HepG2 (cell line): ENCODE results near the gene OSR1. TPM values are rescaled to one million over a fixed set of nuclear protein-coding genes. Genes with fewer than 3 reads are reported as not detected.

ENCODE experiments used
- ATAD3A ChIP-seq: sonication (generic); formaldehyde crosslinking; IDR thresholded peaks from 2 replicates; pipeline ENCODE4 v1.4.0; 2020; ENCODE audit warnings: missing genetic modification reagents
- ELF3 ChIP-seq: IDR thresholded peaks from 2 replicates; pipeline ENCODE4 v1.6.1; 2016; ENCODE audit warnings: missing genetic modification reagents, missing compliant biosample characterization
- HMG20A ChIP-seq: IDR thresholded peaks from 2 replicates; pipeline ENCODE4 v1.6.1; 2016; ENCODE audit warnings: borderline replicate concordance
- HNRNPLL ChIP-seq: fragments of 200-400 bp; formaldehyde crosslinking; IDR thresholded peaks from 2 replicates; pipeline ENCODE4 v1.6.1; 2017; ENCODE audit warnings: mild to moderate bottlenecking, low read depth, low read length; ENCODE audit not compliant: poor library complexity, severe bottlenecking
- KLF6 ChIP-seq: IDR thresholded peaks from 2 replicates; pipeline ENCODE4 v1.8.0; 2016; ENCODE audit warnings: missing biosample characterization, missing genetic modification reagents
- MBNL3 ChIP-seq: fragments of 250-450 bp; sonication (Bioruptor Pico); conservative IDR thresholded peaks from 2 replicates; pipeline ENCODE4 v1.8.0; 2022; ENCODE audit warnings: mild to moderate bottlenecking, inconsistent platforms
- MED8 ChIP-seq: sonication (generic); formaldehyde crosslinking; IDR thresholded peaks from 2 replicates; pipeline ENCODE4 v1.8.1; 2023; ENCODE audit warnings: mild to moderate bottlenecking, missing genetic modification reagents; ENCODE audit not compliant: insufficient replicate concordance
- PHF5A ChIP-seq: IDR thresholded peaks from one replicate; pipeline ENCODE4 v1.6.1; 2018; ENCODE audit warnings: low read depth, missing genetic modification reagents; ENCODE audit not compliant: unreplicated experiment
- RFXAP ChIP-seq: sonication (generic); formaldehyde crosslinking; IDR thresholded peaks from 2 replicates; pipeline ENCODE4 v1.4.0; 2020; ENCODE audit warnings: missing genetic modification reagents, borderline replicate concordance
- SMAD3 ChIP-seq: sonication (generic); formaldehyde crosslinking; IDR thresholded peaks from 2 replicates; pipeline ENCODE4 v1.4.0; 2020; ENCODE audit warnings: missing genetic modification reagents
- SP1 ChIP-seq, 2 experiments: fragments of 450-650 bp in 1 of 2; sonication (generic) in 1 of 2; formaldehyde crosslinking in 1 of 2; IDR thresholded peaks; 2 replicates each; pipeline versions ENCODE4 v1.4.0 to v1.6.1; 2016 to 2020; ENCODE audit warnings: missing genetic modification reagents in 1 of 2
- ZBTB1 ChIP-seq: sonication (generic); formaldehyde crosslinking; IDR thresholded peaks from 2 replicates; pipeline ENCODE4 v1.4.0; 2020; ENCODE audit warnings: missing genetic modification reagents, borderline replicate concordance
- ZBTB3 ChIP-seq: sonication (generic); formaldehyde crosslinking; IDR thresholded peaks from 2 replicates; pipeline ENCODE4 v1.4.0; 2020; ENCODE audit warnings: low read depth, mild to moderate bottlenecking, moderate library complexity, missing genetic modification reagents, borderline replicate concordance
- ZFP90 ChIP-seq: sonication (generic); formaldehyde crosslinking; IDR thresholded peaks from 2 replicates; pipeline ENCODE4 v1.8.0; 2022; ENCODE audit warnings: missing genetic modification reagents, mild to moderate bottlenecking, inconsistent platforms, borderline replicate concordance
- ZNF709 ChIP-seq: sonication (generic); formaldehyde crosslinking; IDR thresholded peaks from 2 replicates; pipeline ENCODE4 v1.5.0; 2020; ENCODE audit warnings: mild to moderate bottlenecking, missing genetic modification reagents
- ZNF776 ChIP-seq: sonication (generic); formaldehyde crosslinking; IDR thresholded peaks from 2 replicates; pipeline ENCODE4 v1.4.0; 2020; ENCODE audit warnings: mild to moderate bottlenecking, missing genetic modification reagents
- ZNF780A ChIP-seq: sonication (generic); formaldehyde crosslinking; IDR thresholded peaks from 2 replicates; pipeline ENCODE4 v1.8.0; 2022; ENCODE audit warnings: mild to moderate bottlenecking, missing genetic modification reagents, moderate library complexity
- polyA plus RNA-seq, 8 experiments: library from polyadenylated mRNA; depleted of rRNA in 3 of 8; stranded (reverse) in 7 of 8; unstranded in 1 of 8; fragments of >200 nt; fragmentation: Illumina TruSeq in 4 of 8; extraction: Trizol in 4 of 8; gene quantifications; 2 replicates each; pipeline versions ENCODE4 v1.2.1 to v1.2.3, GENCODE V29; 2011 to 2016; ENCODE audit warnings: low read depth in 4 of 8, missing spikeins in 1 of 8, mixed read lengths in 1 of 8; ENCODE audit not compliant: insufficient read depth in 1 of 8
- total RNA-seq, 5 experiments: library from RNA; depleted of rRNA; stranded (reverse); fragments of >200 nt; fragmentation: Illumina TruSeq; extraction: Trizol; gene quantifications; 2 replicates each; pipeline ENCODE4 v1.2.3, GENCODE V29; 2016; ENCODE audit warnings: low read depth in 1 of 5
- TF ChIP-seq, protein P1 (sequence below): sonication (generic); formaldehyde crosslinking; IDR thresholded peaks from 2 replicates; pipeline ENCODE4 v1.5.1; 2020; ENCODE audit warnings: mild to moderate bottlenecking, missing genetic modification reagents, moderate library complexity
- TF ChIP-seq, protein P2 (sequence below): sonication (generic); formaldehyde crosslinking; IDR thresholded peaks from 2 replicates; pipeline ENCODE4 v1.4.0; 2020; ENCODE audit warnings: mild to moderate bottlenecking, missing genetic modification reagents, borderline replicate concordance

The OSR1 gene
- total and polyA plus RNA-seq, 2 of the 13 experiments (the other 11 are each of a cell fraction or from before 2014, with no cell fraction given), result 0.63 to 1.1 TPM

GRCh38 chr2:19347619-19348562 lies 10.5 kb downstream of the OSR1 start (continued):
- TF ChIP-seq, protein P1, sequence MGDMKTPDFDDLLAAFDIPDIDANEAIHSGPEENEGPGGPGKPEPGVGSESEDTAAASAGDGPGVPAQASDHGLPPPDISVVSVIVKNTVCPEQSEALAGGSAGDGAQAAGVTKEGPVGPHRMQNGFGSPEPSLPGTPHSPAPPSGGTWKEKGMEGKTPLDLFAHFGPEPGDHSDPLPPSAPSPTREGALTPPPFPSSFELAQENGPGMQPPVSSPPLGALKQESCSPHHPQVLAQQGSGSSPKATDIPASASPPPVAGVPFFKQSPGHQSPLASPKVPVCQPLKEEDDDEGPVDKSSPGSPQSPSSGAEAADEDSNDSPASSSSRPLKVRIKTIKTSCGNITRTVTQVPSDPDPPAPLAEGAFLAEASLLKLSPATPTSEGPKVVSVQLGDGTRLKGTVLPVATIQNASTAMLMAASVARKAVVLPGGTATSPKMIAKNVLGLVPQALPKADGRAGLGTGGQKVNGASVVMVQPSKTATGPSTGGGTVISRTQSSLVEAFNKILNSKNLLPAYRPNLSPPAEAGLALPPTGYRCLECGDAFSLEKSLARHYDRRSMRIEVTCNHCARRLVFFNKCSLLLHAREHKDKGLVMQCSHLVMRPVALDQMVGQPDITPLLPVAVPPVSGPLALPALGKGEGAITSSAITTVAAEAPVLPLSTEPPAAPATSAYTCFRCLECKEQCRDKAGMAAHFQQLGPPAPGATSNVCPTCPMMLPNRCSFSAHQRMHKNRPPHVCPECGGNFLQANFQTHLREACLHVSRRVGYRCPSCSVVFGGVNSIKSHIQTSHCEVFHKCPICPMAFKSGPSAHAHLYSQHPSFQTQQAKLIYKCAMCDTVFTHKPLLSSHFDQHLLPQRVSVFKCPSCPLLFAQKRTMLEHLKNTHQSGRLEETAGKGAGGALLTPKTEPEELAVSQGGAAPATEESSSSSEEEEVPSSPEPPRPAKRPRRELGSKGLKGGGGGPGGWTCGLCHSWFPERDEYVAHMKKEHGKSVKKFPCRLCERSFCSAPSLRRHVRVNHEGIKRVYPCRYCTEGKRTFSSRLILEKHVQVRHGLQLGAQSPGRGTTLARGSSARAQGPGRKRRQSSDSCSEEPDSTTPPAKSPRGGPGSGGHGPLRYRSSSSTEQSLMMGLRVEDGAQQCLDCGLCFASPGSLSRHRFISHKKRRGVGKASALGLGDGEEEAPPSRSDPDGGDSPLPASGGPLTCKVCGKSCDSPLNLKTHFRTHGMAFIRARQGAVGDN (CRISPR knock-in tag), result peak; percentile 94
- TF ChIP-seq ZBTB1 (no peak), ZNF776 (CRISPR knock-in tag) (peak; percentile 90; the same call in 1 of the 2 replicates), ZBTB3 (CRISPR knock-in tag) (peak; percentile 68; the same call in 1 of the 2 replicates), SP1 (IDR thresholded peaks at IDR 0.05) (peak; percentile 65), SP1 (CRISPR knock-in tag; IDR thresholded peaks at IDR 0.05) (no peak; the same call in none of the 2 replicates), ZNF780A (CRISPR knock-in tag) (peak; percentile 29; the same call in 1 of the 2 replicates), ZFP90 (peak; percentile 45; the same call in 1 of the 2 replicates), KLF6 (CRISPR knock-in tag) (peak; percentile 89), ELF3 (CRISPR knock-in tag) (peak; percentile 66), HMG20A (0 out of 2 replicates have a peak, but pooled peaks have one; percentile 13), SMAD3 (CRISPR knock-in tag) (peak; percentile 55; the same call in 1 of the 2 replicates), RFXAP (peak; percentile 14; the same call in 1 of the 2 replicates), ATAD3A (CRISPR knock-in tag) (no peak), MBNL3 (no peak), MED8 (CRISPR knock-in tag) (peak; percentile 90), PHF5A (CRISPR knock-in tag) (peak; percentile 54), ZNF709 (CRISPR knock-in tag) (peak; percentile 72; the same call in 1 of the 2 replicates), HNRNPLL (peak; percentile 91)
- TF ChIP-seq, protein P2, sequence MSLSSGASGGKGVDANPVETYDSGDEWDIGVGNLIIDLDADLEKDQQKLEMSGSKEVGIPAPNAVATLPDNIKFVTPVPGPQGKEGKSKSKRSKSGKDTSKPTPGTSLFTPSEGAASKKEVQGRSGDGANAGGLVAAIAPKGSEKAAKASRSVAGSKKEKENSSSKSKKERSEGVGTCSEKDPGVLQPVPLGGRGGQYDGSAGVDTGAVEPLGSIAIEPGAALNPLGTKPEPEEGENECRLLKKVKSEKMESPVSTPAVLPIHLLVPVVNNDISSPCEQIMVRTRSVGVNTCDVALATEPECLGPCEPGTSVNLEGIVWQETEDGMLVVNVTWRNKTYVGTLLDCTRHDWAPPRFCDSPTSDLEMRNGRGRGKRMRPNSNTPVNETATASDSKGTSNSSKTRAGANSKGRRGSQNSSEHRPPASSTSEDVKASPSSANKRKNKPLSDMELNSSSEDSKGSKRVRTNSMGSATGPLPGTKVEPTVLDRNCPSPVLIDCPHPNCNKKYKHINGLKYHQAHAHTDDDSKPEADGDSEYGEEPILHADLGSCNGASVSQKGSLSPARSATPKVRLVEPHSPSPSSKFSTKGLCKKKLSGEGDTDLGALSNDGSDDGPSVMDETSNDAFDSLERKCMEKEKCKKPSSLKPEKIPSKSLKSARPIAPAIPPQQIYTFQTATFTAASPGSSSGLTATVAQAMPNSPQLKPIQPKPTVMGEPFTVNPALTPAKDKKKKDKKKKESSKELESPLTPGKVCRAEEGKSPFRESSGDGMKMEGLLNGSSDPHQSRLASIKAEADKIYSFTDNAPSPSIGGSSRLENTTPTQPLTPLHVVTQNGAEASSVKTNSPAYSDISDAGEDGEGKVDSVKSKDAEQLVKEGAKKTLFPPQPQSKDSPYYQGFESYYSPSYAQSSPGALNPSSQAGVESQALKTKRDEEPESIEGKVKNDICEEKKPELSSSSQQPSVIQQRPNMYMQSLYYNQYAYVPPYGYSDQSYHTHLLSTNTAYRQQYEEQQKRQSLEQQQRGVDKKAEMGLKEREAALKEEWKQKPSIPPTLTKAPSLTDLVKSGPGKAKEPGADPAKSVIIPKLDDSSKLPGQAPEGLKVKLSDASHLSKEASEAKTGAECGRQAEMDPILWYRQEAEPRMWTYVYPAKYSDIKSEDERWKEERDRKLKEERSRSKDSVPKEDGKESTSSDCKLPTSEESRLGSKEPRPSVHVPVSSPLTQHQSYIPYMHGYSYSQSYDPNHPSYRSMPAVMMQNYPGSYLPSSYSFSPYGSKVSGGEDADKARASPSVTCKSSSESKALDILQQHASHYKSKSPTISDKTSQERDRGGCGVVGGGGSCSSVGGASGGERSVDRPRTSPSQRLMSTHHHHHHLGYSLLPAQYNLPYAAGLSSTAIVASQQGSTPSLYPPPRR (CRISPR knock-in tag), result peak; percentile 36; the same call in 1 of the 2 replicates
